Activated CD4-positive, alpha-beta T cell treated with anti-CD3 and anti-CD28 coated beads for 36 hours (primary cell): ENCODE data around the gene MSGN1. TPM values are rescaled to one million over a fixed set of nuclear protein-coding genes. Genes with fewer than 3 reads are reported as not detected.
"Not testable (repeated sequence)": the region's sequence is repeated elsewhere in the genome, so short reads cannot be mapped to it uniquely, and the experiment has no call there.

Experiments used
- ATAC-seq: fragments of 200-7000 bp; cut with Tn5 transposase; one replicate; pipeline ENCODE4 v1.10.0; 2021; ENCODE audit warnings: mild to moderate bottlenecking, moderate library complexity
- CTCF ChIA-PET: fragments of 350-600 bp; sonication (Branson Sonifier 250); formaldehyde crosslinking; loops from one replicate; lab custom pipeline; 2021; ENCODE audit warnings: antibody characterized with exemption; lab: Charles Lee
- POLR2A ChIA-PET: fragments of 350-600 bp; sonication (Branson Sonifier 250); formaldehyde crosslinking; loops from one replicate; lab custom pipeline; 2021; ENCODE audit warnings: antibody characterized with exemption, inconsistent platforms; lab: Charles Lee
- DNase-seq: peaks from one replicate; pipeline ENCODE4 v3.0.0-alpha.2; 2020
- H3K27ac Mint-ChIP-seq: one replicate; pipeline ENCODE4 v1.8.0; 2021; ENCODE audit warnings: mixed read lengths
- H3K27me3 Mint-ChIP-seq: one replicate; pipeline ENCODE4 v1.8.0; 2021; ENCODE audit warnings: mixed read lengths
- H3K36me3 Mint-ChIP-seq: one replicate; pipeline ENCODE4 v1.8.0; 2021; ENCODE audit warnings: low read depth, mixed read lengths
- H3K4me1 Mint-ChIP-seq: one replicate; pipeline ENCODE4 v1.8.0; 2021; ENCODE audit warnings: mixed read lengths
- H3K4me3 Mint-ChIP-seq: one replicate; pipeline ENCODE4 v1.8.0; 2021; ENCODE audit warnings: mild to moderate bottlenecking, moderate library complexity, mixed read lengths
- H3K9me3 Mint-ChIP-seq: one replicate; pipeline ENCODE4 v1.8.0; 2021; ENCODE audit warnings: low read depth, mixed read lengths
- intact Hi-C, 2 experiments: fragments of 100-400 bp; cut with DNase I in 1 of 2; cut with micrococcal nuclease in 1 of 2; formaldehyde crosslinking; loops; one replicate each; pipeline versions ENCODE4 v1.14.2 to v1.15.1; 2022 to 2024; cut with DNase I, micrococcal nuclease
- total RNA-seq, 2 experiments: library from RNA; stranded (reverse); gene quantifications; one replicate each; pipeline ENCODE4 v1.2.3, GENCODE V29; 2021

MSGN1 gene
- total RNA-seq, 2 experiments from 2014 or later, result not detected

- intact Hi-C loops, ATAC-seq, H3K36me3 Mint-ChIP-seq, H3K4me3 Mint-ChIP-seq, POLR2A ChIA-PET, H3K9me3 Mint-ChIP-seq, DNase-seq, H3K27ac Mint-ChIP-seq, H3K4me1 Mint-ChIP-seq: not testable (repeated sequence)
- CTCF ChIA-PET, result interaction anchor here (0.6 to 1.3 kb wide), 2 partner anchors 10 to 18 kb away, joined by 3 read pairs; no protein-coding TSS in a partner anchor
- peaks cover 13% of the 10 kb centered on the region for H3K27me3 Mint-ChIP-seq
Measured at GRCh38 chr2:17823646-17824045, 7.4 kb downstream of the MSGN1 start.

- intact Hi-C loops, result no loop called here
- ChIA-PET CTCF (interaction anchor here (0.6 to 1.4 kb wide), 2 partner anchors 44 to 105 kb away, joined by 3 to 4 read pairs; no protein-coding TSS in a partner anchor), POLR2A (no interaction called here)
- ATAC-seq, result no peak
- Mint-ChIP-seq H3K9me3 (no peaks in the 10 kb centered on the region), H3K4me3 (no peak overlapping the region), H3K27ac (no peak overlapping the region), H3K27me3 (peaks cover 32% of the 10 kb centered on the region), H3K4me1 (no peaks in the 10 kb centered on the region), H3K36me3 (no peaks in the 10 kb centered on the region)
- DNase-seq, result no peak
Measured at GRCh38 chr2:17827316-17827715, 11.1 kb downstream of the MSGN1 start.

- H3K27ac Mint-ChIP-seq, result no peak overlapping the region
- POLR2A ChIA-PET, result no interaction called here
- no peaks in the 10 kb centered on the region for H3K36me3 Mint-ChIP-seq
- H3K4me3 Mint-ChIP-seq, result no peak overlapping the region
- peaks cover 33% of the 10 kb centered on the region for H3K27me3 Mint-ChIP-seq
- no peaks in the 10 kb centered on the region for H3K9me3 Mint-ChIP-seq
- ATAC-seq, result no peak
- no peak for DNase-seq
- intact Hi-C loops, result no loop called here
- no peaks in the 10 kb centered on the region for H3K4me1 Mint-ChIP-seq
- CTCF ChIA-PET, result interaction anchor here (1.4 kb wide), 1 partner anchor 44 kb away, joined by 3 read pairs; no protein-coding TSS in a partner anchor
Measured at GRCh38 chr2:17827785-17828184, 11.5 kb downstream of the MSGN1 start.

- ChIA-PET CTCF (interaction anchor here (0.6 to 2.0 kb wide), 9 partner anchors 9 to 178 kb away, joined by 3 to 4 read pairs (median 3); partner anchors contain the start of gene SMC6), POLR2A (no interaction called here)
- H3K9me3 Mint-ChIP-seq, result no peaks in the 10 kb centered on the region
- no peaks in the 10 kb centered on the region for H3K4me1 Mint-ChIP-seq
- intact Hi-C loops, result loop anchor here (1.0 to 2.0 kb wide), 2 partner anchors 111 to 112 kb away; no protein-coding TSS in a partner anchor
- H3K27ac Mint-ChIP-seq, result no peak overlapping the region
- DNase-seq (peak; percentile 72), ATAC-seq (peak; percentile 84)
- H3K27me3 Mint-ChIP-seq, result peaks cover 35% of the 10 kb centered on the region
- H3K4me3 Mint-ChIP-seq, result no peak overlapping the region
- H3K36me3 Mint-ChIP-seq, result no peaks in the 10 kb centered on the region
Measured at GRCh38 chr2:17830053-17831034, 14.1 kb downstream of the MSGN1 start.

GRCh38 chr2:17835516-17835915, 19.3 kb downstream of the MSGN1 start:
- CTCF ChIA-PET, result no interaction called here

GRCh38 chr2:17839959-17840358, 23.7 kb downstream of the MSGN1 start:
- Mint-ChIP-seq H3K4me1 (no peaks in the 10 kb centered on the region), H3K4me3 (no peak overlapping the region), H3K9me3 (no peaks in the 10 kb centered on the region), H3K27me3 (no peaks in the 10 kb centered on the region), H3K36me3 (no peaks in the 10 kb centered on the region), H3K27ac (no peak overlapping the region)
- no peak for DNase-seq
- intact Hi-C loops, result no loop called here
- ATAC-seq, result no peak
- ChIA-PET POLR2A (no interaction called here), CTCF (interaction anchor here (0.8 kb wide), 1 partner anchor 10 kb away, joined by 3 read pairs; no protein-coding TSS in a partner anchor)

More at GRCh38 chr2:17835516-17835915, 19.3 kb downstream of the MSGN1 start:
- Mint-ChIP-seq H3K27ac (no peak overlapping the region), H3K9me3 (no peaks in the 10 kb centered on the region), H3K4me1 (no peaks in the 10 kb centered on the region), H3K36me3 (no peaks in the 10 kb centered on the region), H3K27me3 (peaks cover 18% of the 10 kb centered on the region), H3K4me3 (no peak overlapping the region)
- POLR2A ChIA-PET, result no interaction called here
- intact Hi-C loops, result no loop called here
- no peak for DNase-seq
- no peak for ATAC-seq

- no peaks in the 10 kb centered on the region for H3K9me3 Mint-ChIP-seq
- no peaks in the 10 kb centered on the region for H3K4me1 Mint-ChIP-seq
- H3K27ac Mint-ChIP-seq, result no peak overlapping the region
- DNase-seq (no peak), ATAC-seq (no peak)
- intact Hi-C loops, result no loop called here
- no peaks in the 10 kb centered on the region for H3K27me3 Mint-ChIP-seq
- POLR2A ChIA-PET, result no interaction called here
- CTCF ChIA-PET, result no interaction called here
- no peak overlapping the region for H3K4me3 Mint-ChIP-seq
- no peaks in the 10 kb centered on the region for H3K36me3 Mint-ChIP-seq
Measured at GRCh38 chr2:17843457-17843856, 27.2 kb downstream of the MSGN1 start.

- ATAC-seq (no peak), DNase-seq (no peak)
- no peaks in the 10 kb centered on the region for H3K27me3 Mint-ChIP-seq
- no peak overlapping the region for H3K4me3 Mint-ChIP-seq
- H3K36me3 Mint-ChIP-seq, result no peaks in the 10 kb centered on the region
- no peaks in the 10 kb centered on the region for H3K9me3 Mint-ChIP-seq
- ChIA-PET POLR2A (no interaction called here), CTCF (interaction anchor here (1.2 kb wide), 1 partner anchor 10 kb away, joined by 3 read pairs; no protein-coding TSS in a partner anchor)
- H3K27ac Mint-ChIP-seq, result no peak overlapping the region
- H3K4me1 Mint-ChIP-seq, result no peaks in the 10 kb centered on the region
- intact Hi-C loops, result no loop called here
Measured at GRCh38 chr2:17845806-17846205, 29.5 kb downstream of the MSGN1 start.

GRCh38 chr2:17846676-17847075, 30.4 kb downstream of the MSGN1 start:
- CTCF ChIA-PET, result no interaction called here
- intact Hi-C loops, result no loop called here
- no peaks in the 10 kb centered on the region for H3K27me3 Mint-ChIP-seq

GRCh38 chr2:17847236-17847635, 31.0 kb downstream of the MSGN1 start:
- Mint-ChIP-seq H3K4me1 (no peaks in the 10 kb centered on the region), H3K27ac (no peak overlapping the region), H3K4me3 (no peak overlapping the region), H3K36me3 (no peaks in the 10 kb centered on the region), H3K27me3 (no peaks in the 10 kb centered on the region), H3K9me3 (no peaks in the 10 kb centered on the region)
- DNase-seq, result no peak
- ChIA-PET CTCF (no interaction called here), POLR2A (no interaction called here)
- intact Hi-C loops, result no loop called here
- ATAC-seq, result no peak

More at GRCh38 chr2:17846676-17847075, 30.4 kb downstream of the MSGN1 start:
- ATAC-seq (no peak), DNase-seq (no peak)
- no peaks in the 10 kb centered on the region for H3K4me1 Mint-ChIP-seq
- H3K9me3 Mint-ChIP-seq, result no peaks in the 10 kb centered on the region
- no peak overlapping the region for H3K4me3 Mint-ChIP-seq
- H3K36me3 Mint-ChIP-seq, result no peaks in the 10 kb centered on the region
- H3K27ac Mint-ChIP-seq, result no peak overlapping the region
- POLR2A ChIA-PET, result no interaction called here

GRCh38 chr2:17849275-17849674, 33.0 kb downstream of the MSGN1 start:
- no peak for ATAC-seq
- no peak for DNase-seq
- intact Hi-C loops, result no loop called here
- no peaks in the 10 kb centered on the region for H3K9me3 Mint-ChIP-seq
- CTCF ChIA-PET, result interaction anchor here (0.6 kb wide), 1 partner anchor 11 kb away, joined by 3 read pairs; no protein-coding TSS in a partner anchor
- POLR2A ChIA-PET, result no interaction called here
- no peaks in the 10 kb centered on the region for H3K36me3 Mint-ChIP-seq
- H3K4me3 Mint-ChIP-seq, result no peak overlapping the region
- peaks cover 5% of the 10 kb centered on the region for H3K27me3 Mint-ChIP-seq
- no peak overlapping the region for H3K27ac Mint-ChIP-seq
- no peaks in the 10 kb centered on the region for H3K4me1 Mint-ChIP-seq
